Mesendoderm (in vitro differentiated cells): ENCODE data around the gene CYP24A1.

Experiments used
- DNase-seq: peaks from one replicate; pipeline ENCODE4 v3.0.0; 2013
- H2AK5ac ChIP-seq: 2 replicates; pipeline ENCODE4 v1.6.1; 2013; ENCODE audit warnings: low read length, inconsistent platforms
- H2BK120ac ChIP-seq: 2 replicates; pipeline ENCODE4 v1.6.1; 2013; ENCODE audit warnings: low read depth, mild to moderate bottlenecking, low read length, moderate library complexity, mixed read lengths
- H2BK15ac ChIP-seq: replicated peaks from 2 replicates; pipeline ENCODE4 v1.6.1; 2013; ENCODE audit warnings: low read depth, mild to moderate bottlenecking, moderate library complexity
- H2BK5ac ChIP-seq: 2 replicates; pipeline ENCODE4 v1.6.1; 2013; ENCODE audit warnings: low read length, inconsistent platforms
- H3K18ac ChIP-seq: 2 replicates; pipeline ENCODE4 v1.6.1; 2013; ENCODE audit warnings: mild to moderate bottlenecking, low read length, mixed read lengths
- H3K23ac ChIP-seq: one replicate; pipeline ENCODE4 v1.6.1; 2013; ENCODE audit warnings: low read length
- H3K27ac ChIP-seq: 2 replicates; pipeline ENCODE4 v1.5.1; 2013; ENCODE audit warnings: low read depth, mild to moderate bottlenecking, inconsistent platforms, low read length, moderate library complexity
- H3K27me3 ChIP-seq: 2 replicates; pipeline ENCODE4 v1.6.1; 2013; ENCODE audit warnings: low read length, control low read depth, mild to moderate bottlenecking, inconsistent platforms; ENCODE audit not compliant: insufficient read depth, poor library complexity
- H3K36me3 ChIP-seq: 2 replicates; pipeline ENCODE4 v1.6.1; 2013; ENCODE audit warnings: low read length, inconsistent platforms; ENCODE audit not compliant: control insufficient read depth, insufficient read depth
- H3K4ac ChIP-seq: one replicate; pipeline ENCODE4 v1.6.1; 2013; ENCODE audit warnings: low read depth, mild to moderate bottlenecking, low read length, moderate library complexity
- H3K4me1 ChIP-seq: 2 replicates; pipeline ENCODE4 v1.6.1; 2013; ENCODE audit warnings: low read depth, low read length, inconsistent platforms; ENCODE audit not compliant: control insufficient read depth
- H3K4me2 ChIP-seq: 2 replicates; pipeline ENCODE4 v1.6.1; 2013; ENCODE audit warnings: low read length
- H3K4me3 ChIP-seq: 2 replicates; pipeline ENCODE4 v1.5.1; 2013; ENCODE audit warnings: mild to moderate bottlenecking, low read length
- H3K56ac ChIP-seq: one replicate; pipeline ENCODE4 v1.6.1; 2013; ENCODE audit warnings: low read length
- H3K79me1 ChIP-seq: 2 replicates; pipeline ENCODE4 v1.6.1; 2013; ENCODE audit warnings: low read length, inconsistent platforms
- H3K79me2 ChIP-seq: 2 replicates; pipeline ENCODE4 v1.6.1; 2013; ENCODE audit warnings: mild to moderate bottlenecking, low read length; ENCODE audit not compliant: control insufficient read depth, insufficient read depth
- H3K9ac ChIP-seq: 2 replicates; pipeline ENCODE4 v1.6.1; 2013; ENCODE audit warnings: low read length, inconsistent platforms
- H4K5ac ChIP-seq: one replicate; pipeline ENCODE4 v1.6.1; 2013; ENCODE audit warnings: low read length
- H4K8ac ChIP-seq: one replicate; pipeline ENCODE4 v1.6.1; 2013; ENCODE audit warnings: low read depth, mild to moderate bottlenecking, control low read depth, low read length, moderate library complexity
- WGBS: extraction: QIAGEN DNeasy Blood & Tissue Kit; methylation state at CpG from one replicate; pipeline ENCODE4 v1.1.7; 2013; ENCODE audit warnings: low lambda C conversion rate, missing lambda C conversion rate; ENCODE audit not compliant: insufficient coverage; ENCODE audit errors: extremely low coverage; 5-methylcytosine and 5-hydroxymethylcytosine counted together

The CYP24A1 gene

DNA sequence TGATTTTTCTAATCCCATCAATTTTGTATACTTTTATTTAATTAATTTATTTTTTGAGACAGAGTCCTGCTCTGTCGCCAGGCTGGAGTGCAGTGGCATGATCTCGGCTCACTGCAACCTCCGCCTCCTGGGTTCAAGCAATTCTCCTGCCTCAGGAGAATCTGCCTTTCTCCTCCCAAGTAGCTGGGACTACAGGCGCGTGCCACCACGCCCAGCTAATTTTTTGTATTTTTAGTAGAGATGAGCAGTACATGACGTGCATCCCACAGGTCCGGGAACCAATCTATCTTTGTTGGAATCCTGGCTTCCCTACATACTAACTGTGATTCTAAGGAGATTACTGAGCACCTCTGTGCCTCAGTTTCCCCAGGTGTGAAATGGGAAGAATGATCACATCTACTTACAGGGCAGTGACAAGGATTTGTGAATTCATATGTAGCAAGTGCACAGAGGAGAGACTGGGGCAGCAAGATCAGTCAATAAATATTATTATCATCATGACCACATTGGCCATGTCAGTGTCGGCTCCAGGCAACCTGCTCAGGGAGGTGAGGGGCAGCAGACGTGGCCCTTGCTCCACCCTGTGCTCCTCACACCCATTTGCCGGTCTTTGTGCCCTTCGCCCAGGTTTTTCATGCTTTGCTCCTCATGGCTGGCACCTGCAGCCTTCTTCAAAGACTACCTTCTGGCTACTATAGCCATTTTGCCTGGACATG is 22.1 kb downstream of the CYP24A1 start:
- no peak overlapping the region for H2BK120ac ChIP-seq
- H3K27ac ChIP-seq: no peak overlapping the region
- H3K36me3 ChIP-seq: no peaks in the 10 kb centered on the region
- no peak overlapping the region for H3K4ac ChIP-seq
- no peaks in the 10 kb centered on the region for H3K79me2 ChIP-seq
- DNase-seq: no peak
- no peak overlapping the region for H3K9ac ChIP-seq
- WGBS: no CpG with 5 or more reads among the region's 12 CpGs
- no peaks in the 10 kb centered on the region for H3K27me3 ChIP-seq
- no peak overlapping the region for H4K5ac ChIP-seq
- H3K4me2 ChIP-seq: no peak overlapping the region
- H3K23ac ChIP-seq: no peak overlapping the region
- H3K79me1 ChIP-seq: no peaks in the 10 kb centered on the region
- no peak overlapping the region for H3K18ac ChIP-seq
- H2BK15ac ChIP-seq: no peak overlapping the region
- H3K4me1 ChIP-seq: no peaks in the 10 kb centered on the region
- no peak overlapping the region for H3K4me3 ChIP-seq
- no peak overlapping the region for H2BK5ac ChIP-seq
- H2AK5ac ChIP-seq: no peak overlapping the region
- H3K56ac ChIP-seq: no peak overlapping the region
- no peak overlapping the region for H4K8ac ChIP-seq

DNA sequence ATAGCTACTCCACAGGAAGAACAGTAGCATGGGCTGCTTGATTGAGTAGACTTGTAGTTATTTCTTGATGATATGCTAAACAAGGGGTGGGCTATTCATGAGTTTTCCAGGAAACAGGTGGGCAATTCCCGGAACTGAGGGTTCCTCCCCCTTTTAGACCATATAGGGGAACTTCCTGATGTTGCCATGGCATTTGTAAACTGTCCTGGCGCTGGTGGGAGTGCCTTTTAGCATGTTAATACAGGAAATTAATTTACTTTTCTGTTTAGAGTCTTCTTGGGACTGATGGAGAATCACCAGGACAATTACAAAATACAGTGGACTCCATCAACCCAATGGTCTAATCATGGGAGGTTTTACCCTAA is 22.7 kb downstream of the CYP24A1 start:
- Histone ChIP-seq H3K4ac (no peak overlapping the region), H3K79me2 (no peaks in the 10 kb centered on the region), H3K9ac (no peak overlapping the region), H3K4me1 (no peaks in the 10 kb centered on the region), H3K79me1 (no peaks in the 10 kb centered on the region), H3K56ac (no peak overlapping the region), H2AK5ac (no peak overlapping the region), H3K27me3 (no peaks in the 10 kb centered on the region), H2BK120ac (no peak overlapping the region), H3K27ac (no peak overlapping the region), H4K8ac (no peak overlapping the region), H3K4me2 (no peak overlapping the region), H3K36me3 (no peaks in the 10 kb centered on the region), H2BK5ac (no peak overlapping the region), H3K23ac (no peak overlapping the region), H4K5ac (no peak overlapping the region), H3K18ac (no peak overlapping the region), H3K4me3 (no peak overlapping the region), H2BK15ac (no peak overlapping the region)
- no peak for DNase-seq
- WGBS: no CpG with 5 or more reads among the region's 2 CpGs

DNA sequence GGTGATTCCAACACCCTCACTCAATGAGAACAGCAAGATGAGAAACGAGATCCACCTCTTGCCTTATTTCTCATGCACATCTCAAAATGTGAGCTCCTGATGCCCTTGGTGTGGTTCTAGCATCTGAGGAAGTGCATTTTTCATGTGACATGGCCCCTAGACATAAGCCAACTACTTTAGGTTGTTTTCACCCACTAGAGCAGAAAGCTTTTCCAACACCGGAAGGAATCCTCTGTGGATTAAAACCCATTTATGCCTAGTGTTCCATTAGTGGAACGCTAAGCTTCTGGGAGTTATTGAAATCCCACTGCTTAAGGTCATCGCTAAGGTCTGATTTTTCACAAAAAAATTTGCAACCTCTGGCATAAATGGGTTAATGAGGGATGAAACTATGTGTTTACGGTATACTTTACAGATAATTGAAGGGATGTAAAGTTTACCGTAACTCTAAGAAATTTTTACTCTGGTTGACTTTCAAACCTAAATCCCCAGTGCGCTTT is 24.0 kb downstream of the CYP24A1 start:
- no peak overlapping the region for H4K8ac ChIP-seq
- H3K4me2 ChIP-seq: no peak overlapping the region
- H3K4me1 ChIP-seq: no peaks in the 10 kb centered on the region
- no peak overlapping the region for H4K5ac ChIP-seq
- no peak overlapping the region for H2BK5ac ChIP-seq
- H3K27ac ChIP-seq: no peak overlapping the region
- H3K4ac ChIP-seq: no peak overlapping the region
- no peak overlapping the region for H2BK15ac ChIP-seq
- no peaks in the 10 kb centered on the region for H3K36me3 ChIP-seq
- H3K79me1 ChIP-seq: no peaks in the 10 kb centered on the region
- H3K18ac ChIP-seq: no peak overlapping the region
- WGBS: no CpG with 5 or more reads among the region's 7 CpGs
- no peak overlapping the region for H3K4me3 ChIP-seq
- no peak overlapping the region for H3K56ac ChIP-seq
- no peaks in the 10 kb centered on the region for H3K79me2 ChIP-seq
- no peak overlapping the region for H3K23ac ChIP-seq
- H3K27me3 ChIP-seq: no peaks in the 10 kb centered on the region
- H2BK120ac ChIP-seq: no peak overlapping the region
- no peak overlapping the region for H2AK5ac ChIP-seq
- DNase-seq: no peak
- no peak overlapping the region for H3K9ac ChIP-seq

GRCh38 chr20:54148947-54149764 is 24.6 kb downstream of the CYP24A1 start:
- no CpG with 5 or more reads among the region's 7 CpGs for WGBS
- Histone ChIP-seq H3K4ac (no peak overlapping the region), H3K36me3 (no peaks in the 10 kb centered on the region), H4K8ac (no peak overlapping the region), H3K4me1 (no peaks in the 10 kb centered on the region), H3K27ac (no peak overlapping the region), H3K56ac (no peak overlapping the region), H2BK120ac (no peak overlapping the region), H3K4me3 (no peak overlapping the region), H3K4me2 (no peak overlapping the region), H4K5ac (no peak overlapping the region), H3K23ac (no peak overlapping the region), H3K18ac (no peak overlapping the region), H3K79me1 (no peaks in the 10 kb centered on the region), H3K27me3 (no peaks in the 10 kb centered on the region), H3K79me2 (no peaks in the 10 kb centered on the region), H2BK15ac (no peak overlapping the region), H2BK5ac (no peak overlapping the region), H2AK5ac (no peak overlapping the region), H3K9ac (no peak overlapping the region)
- no peak for DNase-seq

DNA sequence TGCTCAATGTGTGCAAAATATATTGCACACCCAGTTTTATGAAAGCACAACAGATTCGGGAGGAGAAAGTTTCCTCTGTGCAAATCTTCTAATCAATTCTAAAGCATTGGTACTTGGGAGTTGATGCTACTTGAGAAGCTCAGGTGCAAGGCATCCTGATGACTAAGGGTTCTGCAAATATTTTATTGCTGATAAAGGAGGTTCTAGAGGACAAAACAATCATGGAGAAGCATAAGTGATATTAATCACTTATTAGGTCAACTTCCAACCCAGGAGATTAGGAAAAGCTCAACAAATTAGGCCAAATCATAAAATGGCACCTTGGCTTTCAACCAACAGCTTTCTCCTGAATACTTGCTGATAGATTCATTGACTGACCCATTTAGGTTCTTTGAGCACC is 27.1 kb downstream of the CYP24A1 start:
- Histone ChIP-seq H3K79me1 (no peaks in the 10 kb centered on the region), H3K4me2 (no peak overlapping the region), H2BK5ac (no peak overlapping the region), H3K23ac (no peak overlapping the region), H2BK120ac (no peak overlapping the region), H4K5ac (no peak overlapping the region), H3K9ac (no peak overlapping the region), H3K4me1 (no peaks in the 10 kb centered on the region), H3K4ac (no peak overlapping the region), H3K36me3 (no peaks in the 10 kb centered on the region), H3K79me2 (no peaks in the 10 kb centered on the region), H3K4me3 (no peak overlapping the region), H3K27ac (no peak overlapping the region), H4K8ac (no peak overlapping the region), H2BK15ac (no peak overlapping the region), H3K18ac (no peak overlapping the region), H3K27me3 (no peaks in the 10 kb centered on the region), H2AK5ac (no peak overlapping the region), H3K56ac (no peak overlapping the region)
- no peak for DNase-seq
- WGBS: no CpG with 5 or more reads among the region's 1 CpG
